GM21381 (cell line): ENCODE results near the gene HAND1.

Experiments used
- ATAC-seq: cut with Tn5 transposase; IDR thresholded peaks from one replicate; pipeline ENCODE4 v1.9.1; 2021; ENCODE audit warnings: mild to moderate bottlenecking, moderate library complexity; ENCODE audit not compliant: unreplicated experiment

HAND1 gene

GRCh38 chr5:154478224-154478565 lies at the start of gene HAND1:
Gene HAND1 (minus strand): TSS chr5:154478227. CDS start chr5:154478008, 219 bp downstream.
- no peak for ATAC-seq

- no peak for ATAC-seq
These were observed 48.5 kb upstream of the HAND1 start for GRCh38 chr5:154526231-154527226.

- ATAC-seq: no peak
These were observed 46.8 kb upstream of the HAND1 start for GRCh38 chr5:154524859-154525258.

- no peak for ATAC-seq
These were observed 46.2 kb upstream of the HAND1 start for GRCh38 chr5:154524181-154524580.

- ATAC-seq: no peak
These were observed 45.7 kb upstream of the HAND1 start for GRCh38 chr5:154523709-154524108.

GRCh38 chr5:154523104-154523503 lies 45.1 kb upstream of the HAND1 start:
- no peak for ATAC-seq

GRCh38 chr5:154522284-154522683 lies 44.3 kb upstream of the HAND1 start:
- ATAC-seq: no peak

GRCh38 chr5:154521756-154522155 lies 43.7 kb upstream of the HAND1 start:
- no peak for ATAC-seq

- ATAC-seq: no peak
These were observed 42.9 kb upstream of the HAND1 start for GRCh38 chr5:154520861-154521453.

GRCh38 chr5:154519359-154519758 lies 41.3 kb upstream of the HAND1 start:
- no peak for ATAC-seq

- no peak for ATAC-seq
These were observed 40.4 kb upstream of the HAND1 start for GRCh38 chr5:154518438-154518867.

GRCh38 chr5:154517810-154518437 lies 39.9 kb upstream of the HAND1 start:
- ATAC-seq: no peak

- no peak for ATAC-seq
These were observed 39.2 kb upstream of the HAND1 start for GRCh38 chr5:154517181-154517580.

- no peak for ATAC-seq
These were observed 38.4 kb upstream of the HAND1 start for GRCh38 chr5:154516475-154516874.

GRCh38 chr5:154515488-154515887 lies 37.5 kb upstream of the HAND1 start:
- peak; percentile 67 for ATAC-seq

- ATAC-seq: peak; percentile 38
These were observed 36.3 kb upstream of the HAND1 start for GRCh38 chr5:154514331-154514730.

- peak; percentile 46 for ATAC-seq
These were observed 35.6 kb upstream of the HAND1 start for GRCh38 chr5:154513669-154514084.

GRCh38 chr5:154511984-154512383 lies 34.0 kb upstream of the HAND1 start:
- ATAC-seq: no peak

GRCh38 chr5:154509784-154510555 lies 31.9 kb upstream of the HAND1 start:
- ATAC-seq: no peak

- ATAC-seq: no peak
These were observed 30.1 kb upstream of the HAND1 start for GRCh38 chr5:154508114-154508513.

- ATAC-seq: no peak
These were observed 28.7 kb upstream of the HAND1 start for GRCh38 chr5:154506716-154507080.
